Activated T-cell treated with anti-CD3 and anti-CD28 coated beads for 48 hours (primary cell): Measurements from ENCODE around the gene PTPRG.

Experiments
- DNase-seq: peaks from one replicate; pipeline ENCODE4 v3.0.0-alpha.2; 2020; ENCODE audit warnings: low read depth

PTPRG gene

GRCh38 chr3:61768284-61769037 lies 207.1 kb downstream of the PTPRG start:
- no peak for DNase-seq

- DNase-seq = no peak
These were observed 208.1 kb downstream of the PTPRG start for GRCh38 chr3:61769266-61769990.

GRCh38 chr3:61771976-61772375 lies 210.6 kb downstream of the PTPRG start:
- no peak for DNase-seq

GRCh38 chr3:61772456-61772855 lies 211.1 kb downstream of the PTPRG start:
- DNase-seq = no peak

- DNase-seq = no peak
These were observed 213.0 kb downstream of the PTPRG start for GRCh38 chr3:61774279-61774890.

GRCh38 chr3:61776390-61776789 lies 215.0 kb downstream of the PTPRG start:
- DNase-seq = no peak

GRCh38 chr3:61777483-61777882 lies 216.1 kb downstream of the PTPRG start:
- DNase-seq = no peak

- DNase-seq = no peak
These were observed 216.7 kb downstream of the PTPRG start for GRCh38 chr3:61778095-61778494.

GRCh38 chr3:61780016-61780415 lies 218.6 kb downstream of the PTPRG start:
- DNase-seq = no peak

- DNase-seq = no peak
These were observed 219.3 kb downstream of the PTPRG start for GRCh38 chr3:61780455-61781228.

GRCh38 chr3:61783993-61784718 lies 222.8 kb downstream of the PTPRG start:
- DNase-seq = no peak

GRCh38 chr3:61788623-61789507 lies 227.5 kb downstream of the PTPRG start:
- no peak for DNase-seq

GRCh38 chr3:61789861-61790260 lies 228.5 kb downstream of the PTPRG start:
- no peak for DNase-seq

- no peak for DNase-seq
These were observed 229.0 kb downstream of the PTPRG start for GRCh38 chr3:61790411-61790810.

GRCh38 chr3:61793056-61793455 lies 231.7 kb downstream of the PTPRG start:
- no peak for DNase-seq

GRCh38 chr3:61793521-61793920 lies 232.2 kb downstream of the PTPRG start:
- no peak for DNase-seq

GRCh38 chr3:61794341-61794740 lies 233.0 kb downstream of the PTPRG start:
- no peak for DNase-seq

- no peak for DNase-seq
These were observed 233.6 kb downstream of the PTPRG start for GRCh38 chr3:61794961-61795360.

GRCh38 chr3:61796088-61796680 lies 234.8 kb downstream of the PTPRG start:
- no peak for DNase-seq

- no peak for DNase-seq
These were observed 235.5 kb downstream of the PTPRG start for GRCh38 chr3:61796911-61797310.
